T-helper 1 cell treated with Interleukin-12 subunit alpha and Interleukin-12 subunit beta and Interleukin-4 antibody, amounts not matched to agents 30 μg/mL and 1 μg/mL, for 36 hours (primary cell): ENCODE results near the gene VPS35L.

ENCODE experiments used
- H3K27ac Mint-ChIP-seq: one replicate; pipeline ENCODE4 v1.8.0; 2021; ENCODE audit warnings: mild to moderate bottlenecking, mixed read lengths
- H3K27me3 Mint-ChIP-seq: one replicate; pipeline ENCODE4 v1.8.0; 2021; ENCODE audit warnings: low read depth, mixed read lengths
- H3K36me3 Mint-ChIP-seq: one replicate; pipeline ENCODE4 v1.8.0; 2021; ENCODE audit warnings: low read depth, mixed read lengths
- H3K4me1 Mint-ChIP-seq: one replicate; pipeline ENCODE4 v1.8.0; 2021; ENCODE audit warnings: low read depth, mixed read lengths
- H3K4me3 Mint-ChIP-seq: one replicate; pipeline ENCODE4 v1.8.0; 2021; ENCODE audit warnings: mild to moderate bottlenecking, moderate library complexity, mixed read lengths
- H3K9me3 Mint-ChIP-seq: one replicate; pipeline ENCODE4 v1.8.0; 2021; ENCODE audit warnings: mixed read lengths

VPS35L gene

GRCh38 chr16:19748389-19749168 lies 193.1 kb downstream of the VPS35L start:
- H3K27me3 Mint-ChIP-seq: peaks cover 3% of the 10 kb centered on the region
- H3K4me3 Mint-ChIP-seq: no peak overlapping the region
- H3K9me3 Mint-ChIP-seq: no peaks in the 10 kb centered on the region

GRCh38 chr16:19749571-19750080 lies 194.1 kb downstream of the VPS35L start:
- Mint-ChIP-seq H3K27ac (no peak overlapping the region), H3K36me3 (no peaks in the 10 kb centered on the region), H3K4me3 (no peak overlapping the region), H3K4me1 (no peaks in the 10 kb centered on the region), H3K9me3 (no peaks in the 10 kb centered on the region), H3K27me3 (peaks cover 3% of the 10 kb centered on the region)

More at GRCh38 chr16:19748389-19749168, 193.1 kb downstream of the VPS35L start:
- Mint-ChIP-seq H3K4me1 (no peaks in the 10 kb centered on the region), H3K36me3 (no peaks in the 10 kb centered on the region), H3K27ac (no peak overlapping the region)
